Vagina (tissue), 2 donors: Measurements from ENCODE around the gene SF3B4.

ENCODE experiments used
- POLR2A ChIP-seq, 2 donors: fragments of 450-650 bp; IDR thresholded peaks; one replicate each; pipeline ENCODE4 v1.6.1; 2017; ENCODE audit warnings: antibody characterized with exemption in 2 of 2, mild to moderate bottlenecking in 2 of 2, moderate library complexity in 2 of 2
- POLR2AphosphoS5 ChIP-seq, 2 donors: sonication (generic); formaldehyde crosslinking; IDR thresholded peaks; one replicate each; pipeline ENCODE4 v1.9.0; 2017; ENCODE audit warnings: antibody characterized with exemption in 2 of 2, mild to moderate bottlenecking in 2 of 2, low read depth in 1 of 2; ENCODE audit not compliant: insufficient read depth in 1 of 2
- TF ChIP-seq, protein P1 (sequence below), 3 experiments: fragments of 450-650 bp in 2 of 3; fragments of 200-600 bp in 1 of 3; sonication (generic) in 1 of 3; IDR thresholded peaks; one replicate each; pipeline ENCODE4 v1.5.1; 2017 to 2019; ENCODE audit warnings: antibody characterized with exemption in 3 of 3, mild to moderate bottlenecking in 2 of 3, moderate library complexity in 2 of 3

DNA sequence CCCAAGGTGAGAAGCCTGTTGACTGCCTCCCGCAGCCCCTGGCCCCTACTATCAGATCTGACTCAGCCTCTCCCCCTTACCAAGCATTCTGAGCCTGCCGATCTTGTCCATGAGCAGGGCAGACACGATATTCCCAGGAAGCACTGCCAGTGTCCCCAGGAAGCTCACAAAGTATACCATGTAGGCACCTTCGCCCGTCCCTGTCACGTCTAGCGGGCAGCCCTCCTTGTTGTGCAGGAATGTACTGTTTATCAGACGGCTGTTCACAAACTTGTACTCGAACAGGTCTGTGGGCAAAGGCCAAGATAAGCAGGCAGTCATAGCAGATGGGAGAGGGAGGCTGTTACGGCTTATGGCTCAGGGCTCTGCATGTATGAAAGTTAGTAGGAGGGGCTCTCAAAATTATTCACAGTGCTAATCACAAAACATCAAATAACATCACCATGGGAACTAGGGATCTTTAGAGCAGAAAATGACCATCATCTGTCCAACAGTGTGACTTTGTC, 21.0 kb downstream of the SF3B4 start:
- no peak for TF ChIP-seq POLR2AphosphoS5 (IDR thresholded peaks at IDR 0.05; ENCODE audit: insufficient read depth in 1 of 2, low read depth in 1 of 2)
- TF ChIP-seq, protein P1, sequence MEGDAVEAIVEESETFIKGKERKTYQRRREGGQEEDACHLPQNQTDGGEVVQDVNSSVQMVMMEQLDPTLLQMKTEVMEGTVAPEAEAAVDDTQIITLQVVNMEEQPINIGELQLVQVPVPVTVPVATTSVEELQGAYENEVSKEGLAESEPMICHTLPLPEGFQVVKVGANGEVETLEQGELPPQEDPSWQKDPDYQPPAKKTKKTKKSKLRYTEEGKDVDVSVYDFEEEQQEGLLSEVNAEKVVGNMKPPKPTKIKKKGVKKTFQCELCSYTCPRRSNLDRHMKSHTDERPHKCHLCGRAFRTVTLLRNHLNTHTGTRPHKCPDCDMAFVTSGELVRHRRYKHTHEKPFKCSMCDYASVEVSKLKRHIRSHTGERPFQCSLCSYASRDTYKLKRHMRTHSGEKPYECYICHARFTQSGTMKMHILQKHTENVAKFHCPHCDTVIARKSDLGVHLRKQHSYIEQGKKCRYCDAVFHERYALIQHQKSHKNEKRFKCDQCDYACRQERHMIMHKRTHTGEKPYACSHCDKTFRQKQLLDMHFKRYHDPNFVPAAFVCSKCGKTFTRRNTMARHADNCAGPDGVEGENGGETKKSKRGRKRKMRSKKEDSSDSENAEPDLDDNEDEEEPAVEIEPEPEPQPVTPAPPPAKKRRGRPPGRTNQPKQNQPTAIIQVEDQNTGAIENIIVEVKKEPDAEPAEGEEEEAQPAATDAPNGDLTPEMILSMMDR (IDR thresholded peaks at IDR 0.05) = no peak
- TF ChIP-seq POLR2A (IDR thresholded peaks at IDR 0.05) = no peak
